IPS DF 4.7 (cell line): ENCODE results near the gene LGI2.
"Not testable (repeated sequence)": the region's sequence is repeated elsewhere in the genome, so short reads cannot be mapped to it uniquely, and the experiment has no call there.

Experiments used
- DNase-seq: peaks from one replicate; pipeline ENCODE4 v3.0.0-alpha.2; 2013; ENCODE audit warnings: low spot score; ENCODE audit errors: extremely low read depth

Gene LGI2, protein sequence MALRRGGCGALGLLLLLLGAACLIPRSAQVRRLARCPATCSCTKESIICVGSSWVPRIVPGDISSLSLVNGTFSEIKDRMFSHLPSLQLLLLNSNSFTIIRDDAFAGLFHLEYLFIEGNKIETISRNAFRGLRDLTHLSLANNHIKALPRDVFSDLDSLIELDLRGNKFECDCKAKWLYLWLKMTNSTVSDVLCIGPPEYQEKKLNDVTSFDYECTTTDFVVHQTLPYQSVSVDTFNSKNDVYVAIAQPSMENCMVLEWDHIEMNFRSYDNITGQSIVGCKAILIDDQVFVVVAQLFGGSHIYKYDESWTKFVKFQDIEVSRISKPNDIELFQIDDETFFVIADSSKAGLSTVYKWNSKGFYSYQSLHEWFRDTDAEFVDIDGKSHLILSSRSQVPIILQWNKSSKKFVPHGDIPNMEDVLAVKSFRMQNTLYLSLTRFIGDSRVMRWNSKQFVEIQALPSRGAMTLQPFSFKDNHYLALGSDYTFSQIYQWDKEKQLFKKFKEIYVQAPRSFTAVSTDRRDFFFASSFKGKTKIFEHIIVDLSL

DNA sequence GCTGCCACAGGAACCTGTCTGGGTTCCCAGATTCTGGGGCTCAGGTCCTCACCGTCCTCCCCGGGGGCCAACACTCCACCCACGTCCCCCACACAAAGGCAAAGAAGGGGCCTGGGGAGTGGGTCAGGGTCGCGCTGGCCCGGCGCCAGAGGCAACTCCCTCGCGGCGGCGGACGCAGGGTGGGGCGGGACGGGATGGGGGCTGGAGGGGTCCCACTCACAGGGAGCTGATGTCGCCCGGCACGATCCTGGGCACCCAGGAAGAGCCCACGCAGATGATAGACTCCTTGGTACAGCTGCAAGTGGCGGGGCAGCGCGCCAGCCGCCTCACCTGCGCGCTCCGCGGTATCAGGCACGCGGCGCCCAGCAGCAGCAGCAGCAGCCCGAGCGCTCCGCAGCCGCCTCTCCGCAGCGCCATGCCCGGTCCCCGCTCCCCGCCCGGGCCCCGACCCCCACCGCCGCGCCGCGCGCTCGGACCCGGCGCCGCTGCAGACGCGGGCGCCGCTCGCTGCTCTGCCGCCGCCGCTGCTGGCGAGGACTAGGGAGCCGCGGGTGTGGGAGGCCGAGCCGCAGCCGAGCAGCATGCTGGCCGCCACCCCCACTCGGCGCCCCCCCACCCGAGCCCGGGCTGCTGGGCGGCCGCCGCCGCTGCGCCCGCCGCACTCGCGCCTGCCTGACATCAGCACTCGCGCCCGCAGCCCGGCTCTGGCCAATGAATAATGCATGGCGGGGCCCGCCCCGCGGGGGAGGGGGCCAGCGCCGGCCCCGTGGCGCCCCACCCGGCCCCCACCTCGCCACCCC, at the start of gene LGI2:
Gene LGI2 (minus strand): TSS at position 670 of the 800 bp plus-strand sequence. CDS start 253 bp downstream, at position 417.
- DNase-seq, result no peak

DNA sequence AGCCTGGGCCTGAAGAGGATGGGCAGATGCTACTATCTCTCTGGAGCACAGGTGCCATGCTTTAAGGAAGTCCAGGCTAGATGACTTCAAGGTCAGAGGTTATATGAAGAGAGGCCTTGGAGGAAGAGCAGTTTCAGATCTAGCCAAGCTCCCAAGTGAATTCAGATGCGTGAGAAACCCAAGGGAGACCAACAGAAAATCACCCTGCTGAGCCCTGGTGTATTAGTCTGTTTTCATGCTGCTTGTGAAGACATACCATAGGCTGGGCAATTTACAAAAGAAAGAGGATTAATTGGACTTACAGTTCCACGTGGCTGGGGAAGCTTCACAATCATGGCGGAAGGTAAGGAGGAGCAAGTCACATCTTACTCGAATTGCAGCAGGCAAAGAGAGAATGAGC, 47.8 kb upstream of the LGI2 start:
- DNase-seq, result no peak

GRCh38 chr4:25076625-25077398, 46.1 kb upstream of the LGI2 start:
- DNase-seq, result no peak

DNA sequence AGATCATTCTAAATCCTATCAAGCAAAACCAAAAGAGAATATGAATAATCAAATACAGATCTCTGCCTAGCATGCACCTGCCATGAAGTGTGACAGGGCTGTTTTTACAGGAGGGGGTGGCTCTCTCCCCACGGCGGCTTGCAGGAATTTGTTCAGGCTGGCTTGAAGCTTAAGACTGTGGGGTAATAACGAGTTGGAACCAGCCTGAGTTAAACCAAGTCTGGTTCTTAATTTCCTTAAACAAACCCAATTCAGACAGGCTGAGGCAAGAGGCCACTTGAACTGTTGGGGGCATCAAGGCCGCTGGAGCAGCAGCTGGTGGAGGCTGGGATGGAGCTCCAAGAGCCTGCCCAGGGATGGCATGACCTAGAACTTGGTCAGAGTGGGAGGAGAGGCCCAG, 45.1 kb upstream of the LGI2 start:
- DNase-seq, result no peak

DNA sequence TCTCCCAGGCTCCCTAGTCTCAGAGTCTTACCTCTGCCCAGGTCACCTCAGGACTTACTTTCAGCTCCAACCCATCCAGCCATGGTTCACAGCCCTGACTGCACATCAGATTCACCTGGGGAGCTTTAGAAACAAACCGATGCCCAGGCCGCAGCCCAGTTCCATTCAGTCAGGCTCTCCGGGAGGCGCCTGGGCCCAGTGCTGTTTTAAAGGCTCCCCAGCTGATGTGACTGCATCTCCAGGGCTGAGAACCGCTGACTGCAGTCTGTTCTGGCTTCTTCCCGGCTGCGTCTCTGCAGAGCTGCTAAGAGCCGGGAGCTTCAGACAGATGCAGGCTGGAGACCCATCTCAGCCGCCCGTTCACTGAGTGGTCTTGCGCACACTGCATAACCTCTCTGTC, 44.4 kb upstream of the LGI2 start:
- DNase-seq, result no peak

DNA sequence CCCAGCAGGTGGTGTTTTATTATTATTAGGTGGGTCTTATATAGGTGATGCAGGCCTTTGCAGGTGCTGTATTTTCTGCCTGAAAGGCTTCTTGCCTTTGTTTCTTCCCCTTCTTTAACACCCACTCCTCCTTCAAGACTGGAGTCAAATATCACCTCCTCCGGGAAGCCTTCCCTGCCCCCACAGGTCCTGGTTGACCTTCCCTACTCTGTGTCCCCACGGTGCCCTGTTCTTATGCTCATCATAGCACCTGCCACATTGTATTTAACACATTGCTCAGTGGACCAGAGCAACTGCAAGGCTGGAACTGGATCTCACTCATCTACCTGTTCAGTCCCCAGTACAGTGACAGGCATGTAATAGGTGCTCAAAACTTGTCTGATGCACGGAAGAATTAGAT, 39.8 kb upstream of the LGI2 start:
- no peak for DNase-seq

- no peak for DNase-seq
These were observed 38.3 kb upstream of the LGI2 start for GRCh38 chr4:25069014-25069413.

DNA sequence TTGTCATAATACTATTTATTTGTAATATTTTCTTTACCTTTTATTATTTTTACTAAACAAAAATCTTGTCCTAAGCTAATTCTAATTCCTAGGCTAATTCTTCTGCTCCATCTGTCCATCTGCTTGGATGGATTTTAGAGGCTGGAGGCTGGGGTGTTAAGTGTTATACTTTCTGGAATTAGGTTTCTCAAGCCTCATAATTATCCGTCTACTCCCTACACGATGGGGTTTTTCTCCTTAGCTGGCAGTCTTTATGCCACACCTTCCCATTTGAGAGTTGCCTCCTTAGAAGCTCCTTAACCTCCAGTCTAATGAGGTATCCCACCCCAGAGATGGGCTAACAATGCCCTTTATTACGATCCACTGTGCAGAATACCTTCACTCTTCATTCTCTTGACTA, 37.6 kb upstream of the LGI2 start:
- DNase-seq, result no peak

DNA sequence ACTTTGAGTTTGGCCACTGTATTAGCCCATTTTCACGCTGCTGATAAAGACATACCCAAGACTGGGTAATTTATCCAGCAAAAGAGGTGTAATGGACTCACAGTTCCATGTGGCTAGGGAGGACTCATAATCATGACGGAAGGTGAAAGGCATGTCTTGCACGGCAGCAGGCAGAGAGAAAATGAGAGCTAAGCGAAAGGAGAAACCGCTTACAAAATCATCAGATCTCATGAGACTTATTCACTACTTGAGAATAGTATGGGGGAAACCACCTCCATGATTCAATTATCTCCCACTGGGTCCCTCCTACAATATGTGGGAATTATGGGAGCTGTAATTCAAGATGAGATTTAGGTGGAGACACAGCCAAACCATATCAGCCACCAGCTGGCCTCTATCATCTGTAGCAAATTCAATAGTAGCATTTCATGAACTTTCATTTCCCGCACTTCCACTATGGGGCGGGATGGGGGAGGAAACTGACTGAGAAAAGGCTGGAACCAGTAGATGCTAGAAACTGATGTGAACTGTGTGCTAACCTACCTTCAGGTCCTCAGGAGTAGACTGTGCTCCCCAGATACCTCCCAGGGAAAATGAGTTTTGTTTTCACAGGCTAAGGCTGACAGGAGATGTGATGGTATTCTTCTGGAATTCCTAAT, 35.3 kb upstream of the LGI2 start:
- no peak for DNase-seq

- DNase-seq, result no peak
These were observed 34.7 kb upstream of the LGI2 start for GRCh38 chr4:25065431-25065858.

DNA sequence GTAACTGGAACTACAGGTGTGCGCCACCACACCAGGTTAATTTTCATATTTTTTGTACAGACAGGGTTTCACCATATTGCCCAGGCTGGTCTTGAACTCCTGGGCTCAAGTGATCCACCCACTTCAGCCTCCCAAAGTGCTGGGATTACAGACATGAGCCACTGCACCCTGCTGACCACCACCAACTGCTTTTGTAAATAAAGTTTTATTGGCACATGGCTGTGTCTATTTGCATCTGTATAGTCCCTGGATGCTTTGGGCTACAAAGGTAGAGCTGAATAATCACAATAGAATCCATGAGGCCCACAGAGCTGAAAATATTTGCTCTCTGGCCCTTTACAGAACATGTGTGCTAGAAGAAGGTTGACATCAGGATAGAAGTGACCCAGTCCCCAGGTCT, 33.7 kb upstream of the LGI2 start:
- not testable (repeated sequence) for DNase-seq

DNA sequence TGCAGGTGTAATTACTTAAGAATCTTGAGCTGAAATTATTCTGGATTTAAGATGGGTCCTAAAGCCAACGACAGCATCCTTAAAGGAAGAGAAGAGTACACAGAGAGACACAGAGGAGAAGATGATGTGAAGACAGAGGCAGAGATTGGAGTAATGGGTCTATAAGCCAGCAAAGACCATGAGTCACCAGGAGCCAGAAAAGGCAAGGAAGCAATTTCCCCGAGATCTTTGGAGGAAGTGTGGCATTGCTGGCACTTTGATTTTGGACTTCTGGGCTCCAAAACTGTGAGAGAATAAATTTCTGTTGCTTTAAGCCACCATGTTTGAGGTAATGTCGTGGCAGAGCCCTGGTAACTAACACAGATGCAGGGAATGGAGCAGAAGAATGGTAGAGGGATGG, 32.4 kb upstream of the LGI2 start:
- no peak for DNase-seq

- no peak for DNase-seq
These were observed 31.4 kb upstream of the LGI2 start for GRCh38 chr4:25062098-25062497.

GRCh38 chr4:25061602-25062001, 30.9 kb upstream of the LGI2 start:
- DNase-seq, result no peak

GRCh38 chr4:25060963-25061340, 30.2 kb upstream of the LGI2 start:
- no peak for DNase-seq

- no peak for DNase-seq
These were observed 29.7 kb upstream of the LGI2 start for GRCh38 chr4:25060241-25060962.

GRCh38 chr4:25059791-25060190, 29.0 kb upstream of the LGI2 start:
- DNase-seq, result no peak

- no peak for DNase-seq
These were observed 28.1 kb upstream of the LGI2 start for GRCh38 chr4:25058796-25059195.

DNA sequence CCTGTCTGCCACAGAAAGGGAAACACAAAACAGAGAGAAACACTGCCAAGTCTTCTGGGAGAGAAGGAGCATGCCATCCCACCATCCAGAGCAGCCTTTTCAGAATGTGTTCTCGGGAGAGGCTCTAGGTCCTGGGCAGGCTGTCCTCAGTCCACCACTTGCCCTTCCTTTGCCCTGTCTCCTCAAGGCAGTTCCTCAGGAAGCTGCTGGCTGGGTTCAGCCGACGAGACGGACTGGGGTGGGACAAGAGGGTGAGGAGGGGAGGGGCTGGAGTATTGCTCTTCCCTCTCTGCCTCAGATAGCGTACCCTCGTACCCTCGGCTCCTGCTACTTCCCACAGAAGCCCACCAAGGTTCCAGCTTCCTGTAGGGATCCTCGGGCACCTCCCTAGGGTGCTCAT, 26.6 kb upstream of the LGI2 start:
- no peak for DNase-seq

GRCh38 chr4:25052037-25052436, 21.3 kb upstream of the LGI2 start:
- DNase-seq, result not testable (repeated sequence)
